Calu3 (cell line): ENCODE data around the gene MFN2. TPM values are rescaled to one million over a fixed set of nuclear protein-coding genes. Genes with fewer than 3 reads are reported as not detected.

ENCODE experiments used
- BruUV-seq: library from RNA; stranded (reverse); fragments of 400-500 nt; replicated peaks from 2 replicates; lab custom pipeline; 2021; lab: Mats Ljungman, UMichigan
- CTCF ChIA-PET: fragments of 300-600 bp; sonication (Branson Sonifier 250); formaldehyde crosslinking; loops from one replicate; lab custom pipeline; 2022; ENCODE audit warnings: antibody characterized with exemption; lab: Charles Lee
- DNase-seq: peaks from one replicate; pipeline ENCODE4 v3.0.0; 2022
- H3K27ac Mint-ChIP-seq: one replicate; pipeline ENCODE4 v1.8.0; 2022; ENCODE audit warnings: mixed read lengths; ENCODE audit not compliant: unreplicated experiment
- H3K27me3 Mint-ChIP-seq: one replicate; pipeline ENCODE4 v1.8.0; 2022; ENCODE audit warnings: mixed read lengths; ENCODE audit not compliant: unreplicated experiment
- H3K36me3 Mint-ChIP-seq: one replicate; pipeline ENCODE4 v1.8.0; 2022; ENCODE audit warnings: mild to moderate bottlenecking, moderate library complexity, mixed read lengths; ENCODE audit not compliant: insufficient read depth, unreplicated experiment
- H3K4me1 Mint-ChIP-seq: one replicate; pipeline ENCODE4 v1.8.0; 2022; ENCODE audit warnings: mild to moderate bottlenecking, low read depth, mixed read lengths; ENCODE audit not compliant: unreplicated experiment
- H3K4me3 Mint-ChIP-seq: one replicate; pipeline ENCODE4 v1.8.0; 2022; ENCODE audit warnings: mild to moderate bottlenecking, low read depth, moderate library complexity, mixed read lengths; ENCODE audit not compliant: unreplicated experiment
- H3K9me3 Mint-ChIP-seq: one replicate; pipeline ENCODE4 v1.8.0; 2022; ENCODE audit warnings: low read depth, mixed read lengths; ENCODE audit not compliant: unreplicated experiment
- intact Hi-C: fragments of 100-400 bp; cut with micrococcal nuclease; formaldehyde crosslinking; loops from one replicate; pipeline ENCODE4 v1.10.0; 2022; ENCODE audit not compliant: unreplicated experiment
- total RNA-seq: library from RNA; stranded (reverse); gene quantifications from 2 replicates; pipeline ENCODE4 v1.2.3, GENCODE V29; 2022
- TF ChIP-seq, protein P1 (sequence below): fragments of 200-600 bp; IDR thresholded peaks from one replicate; pipeline ENCODE4 v1.8.0; 2022; ENCODE audit warnings: antibody characterized with exemption; ENCODE audit not compliant: unreplicated experiment

The MFN2 gene
- total RNA-seq, 1 experiment from 2014 or later: 61.8 TPM

DNA sequence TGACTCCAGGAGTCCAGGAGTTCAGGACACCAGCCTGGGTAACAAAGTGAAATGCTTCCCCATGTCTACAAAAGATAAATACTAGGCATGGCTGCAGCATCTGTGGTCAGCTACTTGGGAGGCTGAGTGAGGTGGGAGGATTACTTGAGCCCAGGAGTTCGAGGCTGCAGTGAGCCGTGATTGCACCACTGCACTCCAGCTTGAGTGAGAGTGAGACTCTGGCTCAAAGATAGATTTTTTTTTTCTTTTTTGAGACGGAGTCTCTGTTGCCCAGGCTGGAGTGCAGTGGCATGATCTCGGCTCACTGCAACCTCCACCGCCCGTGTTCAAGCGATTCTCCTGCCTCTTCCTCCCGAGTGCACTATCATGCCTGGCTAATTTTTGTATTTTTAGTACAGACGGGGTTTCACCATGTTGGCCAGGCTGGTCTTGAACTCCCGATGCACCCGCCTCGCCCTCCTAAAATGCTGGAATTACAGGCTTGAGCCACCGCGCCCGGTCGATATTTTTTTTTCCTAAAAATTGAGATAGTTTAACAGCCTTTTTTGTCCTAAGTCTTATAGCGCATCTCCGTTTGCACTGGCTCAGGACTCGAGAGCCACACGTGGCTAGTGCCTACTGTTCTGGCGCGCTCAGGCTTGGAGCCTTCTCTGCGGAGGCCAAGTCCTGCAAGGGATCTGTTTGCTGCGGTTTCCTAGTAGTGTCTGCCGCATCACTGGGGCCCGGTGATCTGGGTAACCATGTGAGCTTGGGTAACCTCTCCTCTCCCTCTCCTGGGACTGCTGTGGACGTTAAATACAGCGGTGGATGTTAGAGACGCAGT is 1.0 kb upstream of the MFN2 start:
- no peaks in the 10 kb centered on the region for H3K27me3 Mint-ChIP-seq
- H3K27ac Mint-ChIP-seq: peak overlapping the region; percentile 91
- no TSS peak for BruUV-seq
- H3K4me1 Mint-ChIP-seq: peaks cover 34% of the 10 kb centered on the region
- DNase-seq: peak; percentile 8
- H3K4me3 Mint-ChIP-seq: peak overlapping the region; percentile 88
- TF ChIP-seq, protein P1, sequence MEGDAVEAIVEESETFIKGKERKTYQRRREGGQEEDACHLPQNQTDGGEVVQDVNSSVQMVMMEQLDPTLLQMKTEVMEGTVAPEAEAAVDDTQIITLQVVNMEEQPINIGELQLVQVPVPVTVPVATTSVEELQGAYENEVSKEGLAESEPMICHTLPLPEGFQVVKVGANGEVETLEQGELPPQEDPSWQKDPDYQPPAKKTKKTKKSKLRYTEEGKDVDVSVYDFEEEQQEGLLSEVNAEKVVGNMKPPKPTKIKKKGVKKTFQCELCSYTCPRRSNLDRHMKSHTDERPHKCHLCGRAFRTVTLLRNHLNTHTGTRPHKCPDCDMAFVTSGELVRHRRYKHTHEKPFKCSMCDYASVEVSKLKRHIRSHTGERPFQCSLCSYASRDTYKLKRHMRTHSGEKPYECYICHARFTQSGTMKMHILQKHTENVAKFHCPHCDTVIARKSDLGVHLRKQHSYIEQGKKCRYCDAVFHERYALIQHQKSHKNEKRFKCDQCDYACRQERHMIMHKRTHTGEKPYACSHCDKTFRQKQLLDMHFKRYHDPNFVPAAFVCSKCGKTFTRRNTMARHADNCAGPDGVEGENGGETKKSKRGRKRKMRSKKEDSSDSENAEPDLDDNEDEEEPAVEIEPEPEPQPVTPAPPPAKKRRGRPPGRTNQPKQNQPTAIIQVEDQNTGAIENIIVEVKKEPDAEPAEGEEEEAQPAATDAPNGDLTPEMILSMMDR: no peak
- intact Hi-C loops: no loop called here
- CTCF ChIA-PET: interaction anchor here (1.2 to 1.7 kb wide), 2 partner anchors 11 to 12 kb away, joined by 6 to 7 read pairs; no protein-coding TSS in a partner anchor
- no peaks in the 10 kb centered on the region for H3K9me3 Mint-ChIP-seq
- peaks cover 52% of the 10 kb centered on the region for H3K36me3 Mint-ChIP-seq

DNA sequence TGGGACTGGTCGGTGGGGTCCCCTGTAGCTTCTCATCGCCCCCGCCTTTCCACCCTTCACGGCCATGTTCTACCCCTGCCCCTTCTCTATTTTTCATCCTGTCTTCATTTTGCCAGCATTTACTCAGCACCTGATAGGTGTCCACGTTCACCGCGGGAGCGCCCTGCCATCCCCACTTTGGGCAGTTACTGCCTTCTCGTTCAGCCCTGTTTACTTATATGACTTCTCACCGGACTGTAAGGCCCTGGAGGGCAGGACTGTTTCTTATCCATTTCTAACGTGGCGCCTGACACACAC is 380 bp downstream of the MFN2 start:
- peaks cover 36% of the 10 kb centered on the region for H3K4me1 Mint-ChIP-seq

DNA sequence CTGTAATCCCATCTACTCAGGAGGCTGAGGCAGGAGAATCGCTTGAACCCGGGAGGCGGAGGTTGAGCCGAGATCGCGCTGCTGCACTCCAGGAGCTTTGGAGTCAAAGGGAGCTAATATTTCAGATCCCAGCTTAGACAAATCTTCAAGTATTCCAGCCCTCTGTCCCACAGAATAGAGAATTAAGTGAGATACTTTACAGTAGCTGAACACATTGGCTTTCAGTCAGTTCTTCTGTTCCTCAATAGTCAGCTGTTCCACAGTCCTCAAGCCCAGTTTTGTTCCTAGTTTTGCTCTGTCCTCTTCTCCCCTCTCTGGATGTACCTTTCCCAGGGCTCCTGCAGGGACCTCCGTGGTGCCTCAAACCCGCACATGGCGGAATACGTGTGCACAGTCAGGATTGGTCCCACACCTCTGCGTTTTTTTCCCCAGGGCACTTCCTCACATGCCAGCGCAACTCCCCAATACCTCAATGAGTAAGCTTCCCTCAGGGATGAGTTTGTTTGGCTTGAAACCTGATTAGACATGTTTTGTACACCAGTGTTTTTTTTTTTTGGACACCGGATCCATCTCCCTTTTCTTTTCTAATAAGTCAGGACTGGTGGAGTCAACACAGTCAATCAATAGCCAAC is 1.2 kb downstream of the MFN2 start:
- TF ChIP-seq, protein P1: no peak
- no TSS peak for BruUV-seq
- Mint-ChIP-seq H3K9me3 (no peaks in the 10 kb centered on the region), H3K36me3 (peaks cover 51% of the 10 kb centered on the region), H3K4me3 (peak overlapping the region; percentile 88), H3K4me1 (peaks cover 36% of the 10 kb centered on the region), H3K27ac (peak overlapping the region; percentile 91), H3K27me3 (no peaks in the 10 kb centered on the region)
- CTCF ChIA-PET: interaction anchor here (0.9 to 1.7 kb wide), 3 partner anchors 9 to 11 kb away, joined by 3 to 7 read pairs (median 7); no protein-coding TSS in a partner anchor
- intact Hi-C loops: no loop called here
- DNase-seq: no peak

More for the DNA sequence above, 380 bp downstream of the MFN2 start:
- CTCF ChIA-PET: interaction anchor here (0.5 to 1.7 kb wide), 3 partner anchors 10 to 52 kb away, joined by 3 to 7 read pairs (median 6); no protein-coding TSS in a partner anchor
- BruUV-seq: no TSS peak
- TF ChIP-seq, protein P1: no peak
- H3K27ac Mint-ChIP-seq: peak overlapping the region; percentile 91
- H3K9me3 Mint-ChIP-seq: no peaks in the 10 kb centered on the region
- no peak for DNase-seq
- peak overlapping the region; percentile 88 for H3K4me3 Mint-ChIP-seq
- peaks cover 50% of the 10 kb centered on the region for H3K36me3 Mint-ChIP-seq
- intact Hi-C loops: no loop called here
- no peaks in the 10 kb centered on the region for H3K27me3 Mint-ChIP-seq

DNA sequence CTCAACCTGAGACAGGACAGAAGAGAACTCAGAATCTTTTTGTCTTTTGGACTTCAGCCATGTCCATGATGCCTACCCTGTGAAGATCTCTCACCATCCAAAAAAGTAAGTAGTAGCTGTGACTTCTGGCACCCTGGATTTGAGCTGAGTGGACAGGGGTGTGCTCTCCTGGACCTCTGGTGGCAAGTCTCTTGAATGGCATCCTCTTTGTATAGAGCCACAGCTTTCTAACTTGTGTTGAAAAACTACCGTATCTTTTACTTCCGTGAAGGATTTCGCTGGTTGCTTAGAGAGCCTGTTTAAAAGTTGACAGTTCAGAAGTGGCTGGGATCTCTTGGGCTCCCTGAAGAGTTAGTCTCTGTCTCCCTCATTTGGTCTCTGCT is 1.8 kb downstream of the MFN2 start:
- Mint-ChIP-seq H3K36me3 (peaks cover 56% of the 10 kb centered on the region), H3K27ac (peak overlapping the region; percentile 79), H3K9me3 (no peaks in the 10 kb centered on the region), H3K4me3 (peak overlapping the region; percentile 88), H3K27me3 (no peaks in the 10 kb centered on the region), H3K4me1 (peaks cover 36% of the 10 kb centered on the region)
- no TSS peak for BruUV-seq
- DNase-seq: peak; percentile 24
- TF ChIP-seq, protein P1: peak; percentile 19
- CTCF ChIA-PET: interaction anchor here (0.9 to 1.0 kb wide), 2 partner anchors 9 to 10 kb away, joined by 3 to 7 read pairs; no protein-coding TSS in a partner anchor
- intact Hi-C loops: no loop called here
